Central memory CD4-positive, alpha-beta T cell (primary cell): ENCODE results near the gene SFTPD.
"Not testable (repeated sequence)": the region's sequence is repeated elsewhere in the genome, so short reads cannot be mapped to it uniquely, and the experiment has no call there.

ENCODE experiments used
- DNase-seq: peaks from one replicate; pipeline ENCODE4 v3.0.0; 2022
- total RNA-seq, 3 experiments: gene quantifications; one replicate each; lab custom pipeline; 2026; lab: John Stamatoyannopoulos, UW

The SFTPD gene
- 0 reads per million in 3 experiments for total RNA-seq

- DNase-seq = no peak
Observed at GRCh38 chr10:79948976-79949722, at the start of gene SFTPD. SFTPD (minus strand) TSS chr10:79949105; CDS start chr10:79946659, 2,446 bp downstream.

GRCh38 chr10:79995979-79996634 lies 47.2 kb upstream of the SFTPD start:
- DNase-seq = no peak

- DNase-seq = no peak
Observed at GRCh38 chr10:79994556-79994955, 45.7 kb upstream of the SFTPD start.

GRCh38 chr10:79988199-79988598 lies 39.3 kb upstream of the SFTPD start:
- DNase-seq = not testable (repeated sequence)

- DNase-seq = not testable (repeated sequence)
Observed at GRCh38 chr10:79986661-79987060, 37.8 kb upstream of the SFTPD start.

- no peak for DNase-seq
Observed at GRCh38 chr10:79985481-79986072, 36.7 kb upstream of the SFTPD start.

GRCh38 chr10:79984851-79985250 lies 35.9 kb upstream of the SFTPD start:
- DNase-seq = no peak

GRCh38 chr10:79983286-79983909 lies 34.5 kb upstream of the SFTPD start:
- DNase-seq = no peak

GRCh38 chr10:79982861-79983260 lies 34.0 kb upstream of the SFTPD start:
- DNase-seq = no peak

GRCh38 chr10:79982362-79982800 lies 33.5 kb upstream of the SFTPD start:
- no peak for DNase-seq

GRCh38 chr10:79981450-79982361 lies 32.8 kb upstream of the SFTPD start:
- no peak for DNase-seq

- DNase-seq = no peak
Observed at GRCh38 chr10:79980711-79981110, 31.8 kb upstream of the SFTPD start.

GRCh38 chr10:79979976-79980687 lies 31.2 kb upstream of the SFTPD start:
- no peak for DNase-seq

- no peak for DNase-seq
Observed at GRCh38 chr10:79979310-79979975, 30.5 kb upstream of the SFTPD start.

- DNase-seq = no peak
Observed at GRCh38 chr10:79976999-79977398, 28.1 kb upstream of the SFTPD start.

- no peak for DNase-seq
Observed at GRCh38 chr10:79970062-79970461, 21.2 kb upstream of the SFTPD start.

GRCh38 chr10:79947787-79948424 lies 999 bp downstream of the SFTPD start:
- DNase-seq = no peak

GRCh38 chr10:79947083-79947415 lies 1.9 kb downstream of the SFTPD start:
- DNase-seq = no peak

- no peak for DNase-seq
Observed at GRCh38 chr10:79946271-79947082, 2.4 kb downstream of the SFTPD start.
